Measurements from ENCODE around the gene RGL1.

DNA sequence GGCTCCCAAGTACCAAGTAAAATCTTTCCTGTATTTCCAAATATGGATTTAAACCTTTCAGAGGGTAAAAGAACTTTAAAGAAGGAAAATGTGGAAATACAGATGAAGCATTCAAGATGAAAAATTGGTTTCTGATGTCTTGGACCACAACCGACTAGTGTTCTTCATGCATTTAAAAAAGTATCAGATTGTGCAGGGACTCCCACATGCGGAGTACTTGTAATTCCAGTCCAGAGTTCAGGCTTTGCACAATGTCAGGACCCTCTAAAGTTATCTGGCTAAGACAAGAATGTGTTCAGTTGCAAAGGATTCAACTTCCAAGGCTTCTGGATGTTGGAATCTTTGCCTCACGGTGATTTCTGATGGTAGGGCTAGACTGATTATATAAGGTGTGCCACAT lies 66.7 kb downstream of the RGL1 start:
- TF ChIP-seq, protein P1, sequence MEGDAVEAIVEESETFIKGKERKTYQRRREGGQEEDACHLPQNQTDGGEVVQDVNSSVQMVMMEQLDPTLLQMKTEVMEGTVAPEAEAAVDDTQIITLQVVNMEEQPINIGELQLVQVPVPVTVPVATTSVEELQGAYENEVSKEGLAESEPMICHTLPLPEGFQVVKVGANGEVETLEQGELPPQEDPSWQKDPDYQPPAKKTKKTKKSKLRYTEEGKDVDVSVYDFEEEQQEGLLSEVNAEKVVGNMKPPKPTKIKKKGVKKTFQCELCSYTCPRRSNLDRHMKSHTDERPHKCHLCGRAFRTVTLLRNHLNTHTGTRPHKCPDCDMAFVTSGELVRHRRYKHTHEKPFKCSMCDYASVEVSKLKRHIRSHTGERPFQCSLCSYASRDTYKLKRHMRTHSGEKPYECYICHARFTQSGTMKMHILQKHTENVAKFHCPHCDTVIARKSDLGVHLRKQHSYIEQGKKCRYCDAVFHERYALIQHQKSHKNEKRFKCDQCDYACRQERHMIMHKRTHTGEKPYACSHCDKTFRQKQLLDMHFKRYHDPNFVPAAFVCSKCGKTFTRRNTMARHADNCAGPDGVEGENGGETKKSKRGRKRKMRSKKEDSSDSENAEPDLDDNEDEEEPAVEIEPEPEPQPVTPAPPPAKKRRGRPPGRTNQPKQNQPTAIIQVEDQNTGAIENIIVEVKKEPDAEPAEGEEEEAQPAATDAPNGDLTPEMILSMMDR (IDR thresholded peaks at IDR 0.05): no peak
- TF ChIP-seq POLR2AphosphoS5 (IDR thresholded peaks at IDR 0.05): no peak

All from esophagus muscularis mucosa (tissue), 3 donors.